SK-N-SH (cell line): ENCODE data around the gene HSPA12A. TPM values are rescaled to one million over a fixed set of nuclear protein-coding genes. Genes with fewer than 3 reads are reported as not detected.

Experiments
- CTCF ChIA-PET: fragments of 300-600, 350-600 bp; formaldehyde crosslinking; extraction: SDS; loops from one replicate; lab custom pipeline; 2021; lab: Yijun Ruan, JAX
- POLR2A ChIA-PET: fragments of 350-600 bp; sonication (Branson Sonifier 250); formaldehyde crosslinking; extraction: SDS; loops from one replicate; lab custom pipeline; 2020; ENCODE audit warnings: antibody characterized with exemption, inconsistent platforms; lab: Yijun Ruan, JAX
- DNase-seq: peaks from one replicate; pipeline ENCODE4 v3.0.0; 2012
- H2AFZ ChIP-seq: fragments of 200-600 bp; sonication (generic); 2 replicates; pipeline ENCODE4 v1.8.1; 2016; ENCODE audit warnings: antibody characterized with exemption, mild to moderate bottlenecking, low read depth
- H3F3A ChIP-seq: fragments of 200-600 bp; sonication (generic); replicated peaks from 2 replicates; pipeline ENCODE3; 2016; ENCODE audit warnings: antibody characterized with exemption, mild to moderate bottlenecking; ENCODE audit not compliant: insufficient read depth
- H3K27ac ChIP-seq, 2 experiments: fragments of 200-500 bp in 1 of 2; fragments of 200-600 bp in 1 of 2; sonication (Bioruptor generic) in 1 of 2; sonication (generic), shearing (Covaris generic) in 1 of 2; 2 replicates each; pipeline versions ENCODE4 v1.5.1 to v1.6.1; 2014 to 2016; ENCODE audit warnings: low read depth in 2 of 2, inconsistent platforms in 1 of 2, low read length in 1 of 2, mild to moderate bottlenecking in 1 of 2, mixed read lengths in 1 of 2
- H3K27me3 ChIP-seq: fragments of 200-600 bp; sonication (generic), shearing (Covaris generic); 2 replicates; pipeline ENCODE4 v1.6.1; 2016; ENCODE audit warnings: mixed run types; ENCODE audit not compliant: insufficient read depth
- H3K36me3 ChIP-seq, 2 experiments: fragments of 200-500 bp in 1 of 2; fragments of 200-600 bp in 1 of 2; sonication (Bioruptor generic) in 1 of 2; sonication (generic) in 1 of 2; replicated peaks in 1 of 2; 2 replicates each; pipeline versions ENCODE3 to v1.5.1; 2014 to 2016; ENCODE audit warnings: low read length in 1 of 2, mild to moderate bottlenecking in 1 of 2; ENCODE audit not compliant: insufficient read depth in 2 of 2, control insufficient read depth in 1 of 2
- H3K4me1 ChIP-seq, 2 experiments: fragments of 200-500 bp in 1 of 2; fragments of 200-600 bp in 1 of 2; sonication (Bioruptor generic) in 1 of 2; sonication (generic), shearing (Covaris generic) in 1 of 2; 2 replicates each; pipeline versions ENCODE4 v1.5.1 to v1.6.1; 2014 to 2016; ENCODE audit warnings: low read depth in 1 of 2, low read length in 1 of 2, mixed run types in 1 of 2; ENCODE audit not compliant: insufficient read depth in 2 of 2, control insufficient read depth in 1 of 2
- H3K4me2 ChIP-seq: fragments of 200-600 bp; sonication (generic), shearing (Covaris generic); 2 replicates; pipeline ENCODE4 v1.6.1; 2017; ENCODE audit warnings: mixed run types
- H3K4me3 ChIP-seq, 2 experiments: fragments of 200-500 bp in 1 of 2; fragments of 200-600 bp in 1 of 2; sonication (Bioruptor generic) in 1 of 2; sonication (generic), shearing (Covaris generic) in 1 of 2; 2 replicates each; pipeline versions ENCODE4 v1.5.1 to v1.8.1; 2014 to 2016; ENCODE audit warnings: low read depth in 2 of 2, inconsistent platforms in 1 of 2, low read length in 1 of 2, mild to moderate bottlenecking in 1 of 2, mixed read lengths in 1 of 2, moderate library complexity in 1 of 2
- H3K79me2 ChIP-seq: fragments of 200-600 bp; sonication (generic); 2 replicates; pipeline ENCODE4 v1.8.1; 2017; ENCODE audit warnings: mild to moderate bottlenecking; ENCODE audit not compliant: insufficient read depth
- H3K9ac ChIP-seq: fragments of 200-600 bp; sonication (generic); 2 replicates; pipeline ENCODE4 v1.6.1; 2017; ENCODE audit warnings: mixed run types
- H3K9me2 ChIP-seq: fragments of 200-600 bp; sonication (generic); 2 replicates; pipeline ENCODE4 v1.6.1; 2017; ENCODE audit warnings: mixed run types
- H3K9me3 ChIP-seq: fragments of 200-600 bp; sonication (generic); 2 replicates; pipeline ENCODE4 v1.6.1; 2017; ENCODE audit warnings: mixed run types, mild to moderate bottlenecking, moderate library complexity
- H4K20me1 ChIP-seq: fragments of 200-600 bp; sonication (generic); 2 replicates; pipeline ENCODE4 v1.6.1; 2017; ENCODE audit warnings: mild to moderate bottlenecking, mixed run types; ENCODE audit not compliant: insufficient read depth
- CHD2 ChIP-seq: fragments of 150-350 bp; IDR thresholded peaks from 2 replicates; pipeline ENCODE4 v1.6.1; 2018; ENCODE audit warnings: low read length; ENCODE audit not compliant: partially characterized antibody
- CTCF ChIP-seq: fragments of 200-600 bp; sonication (generic); IDR thresholded peaks from 2 replicates; pipeline ENCODE4 v1.6.1; 2017; ENCODE audit warnings: antibody characterized with exemption, mild to moderate bottlenecking, moderate library complexity
- EP300 ChIP-seq, 2 experiments: IDR thresholded peaks; 2 replicates each; pipeline versions ENCODE4 v1.4.0 to v1.6.1; 2012; ENCODE audit warnings: borderline replicate concordance in 1 of 2, low read depth in 1 of 2, low read length in 1 of 2
- FOSL2 ChIP-seq: IDR thresholded peaks from 2 replicates; pipeline ENCODE4 v1.4.0; 2012; ENCODE audit warnings: low read depth, mild to moderate bottlenecking, moderate library complexity, borderline replicate concordance
- FOXJ3 ChIP-seq: sonication (generic); formaldehyde crosslinking; IDR thresholded peaks from 2 replicates; pipeline ENCODE4 v1.5.1; 2020; ENCODE audit warnings: mild to moderate bottlenecking, missing genetic modification reagents
- MEF2A ChIP-seq: IDR thresholded peaks from 2 replicates; pipeline ENCODE4 v1.4.0; 2012; ENCODE audit warnings: low read depth, borderline replicate concordance
- MXI1 ChIP-seq: IDR thresholded peaks from 2 replicates; pipeline ENCODE4 v1.6.1; 2012; ENCODE audit warnings: mild to moderate bottlenecking, low read depth, low read length, improper control_type of control experiment
- RAD21 ChIP-seq: IDR thresholded peaks from 2 replicates; pipeline ENCODE4 v1.6.1; 2012; ENCODE audit warnings: mild to moderate bottlenecking, low read length
- RCOR1 ChIP-seq: fragments of 150-350 bp; IDR thresholded peaks from 2 replicates; pipeline ENCODE4 v1.6.1; 2017; ENCODE audit warnings: antibody characterized with exemption, low read length
- RFX5 ChIP-seq: IDR thresholded peaks from 2 replicates; pipeline ENCODE4 v1.6.1; 2012; ENCODE audit warnings: mild to moderate bottlenecking, improper control_type of control experiment, low read length
- SIN3A ChIP-seq: IDR thresholded peaks from 2 replicates; pipeline ENCODE4 v1.6.1; 2012; ENCODE audit warnings: low read depth, mild to moderate bottlenecking, low read length, moderate library complexity, borderline replicate concordance
- TAF1 ChIP-seq: IDR thresholded peaks from 2 replicates; pipeline ENCODE4 v1.6.1; 2012; ENCODE audit warnings: low read depth, mild to moderate bottlenecking, low read length, moderate library complexity, borderline replicate concordance
- TCF12 ChIP-seq: IDR thresholded peaks from 2 replicates; pipeline ENCODE4 v1.4.0; 2012
- TEAD4 ChIP-seq: IDR thresholded peaks from 2 replicates; pipeline ENCODE4 v1.4.0; 2012; ENCODE audit warnings: mild to moderate bottlenecking, borderline replicate concordance; ENCODE audit not compliant: insufficient read depth
- USF1 ChIP-seq: IDR thresholded peaks from 2 replicates; pipeline ENCODE4 v1.4.0; 2012; ENCODE audit warnings: low read depth, borderline replicate concordance
- YY1 ChIP-seq: IDR thresholded peaks from 2 replicates; pipeline ENCODE4 v1.4.0; 2012; ENCODE audit warnings: low read depth, mild to moderate bottlenecking
- WGBS: methylation state at CpG from one replicate; pipeline ENCODE4 v1.1.6; 2017; ENCODE audit warnings: low lambda C conversion rate; 5-methylcytosine and 5-hydroxymethylcytosine counted together
- polyA plus RNA-seq, 3 experiments: library from polyadenylated mRNA; depleted of rRNA; stranded (reverse); fragments of >200 nt; gene quantifications; 2 replicates each; pipeline ENCODE4 v1.2.3, GENCODE V29; 2012
- TF ChIP-seq, protein P1 (sequence below): IDR thresholded peaks from 2 replicates; pipeline ENCODE4 v1.4.0; 2012; ENCODE audit warnings: low read depth, borderline replicate concordance
- TF ChIP-seq, protein P2 (sequence below): fragments of 150-350 bp; IDR thresholded peaks from 2 replicates; pipeline ENCODE4 v1.6.1; 2017; ENCODE audit warnings: antibody characterized with exemption, low read length, low read depth, borderline replicate concordance

HSPA12A gene
- polyA plus RNA-seq, 1 of the 3 experiments (the other 2 are of a cell fraction): 2.9 TPM

GRCh38 chr10:116723428-116724281 is 18.7 kb downstream of the HSPA12A start:
- Histone ChIP-seq H3K9me3 (no peaks in the 10 kb centered on the region), H3K9me2 (no peaks in the 10 kb centered on the region), H3F3A (no peaks in the 10 kb centered on the region), H3K27me3 (no peaks in the 10 kb centered on the region), H3K36me3 (no peaks in the 10 kb centered on the region), H3K4me1 (peaks cover 0 to 65% of the 10 kb centered on the region in 2 experiments; a peak in 2 of 4 replicates), H3K4me2 (no peak overlapping the region), H3K9ac (no peak overlapping the region), H2AFZ (no peak overlapping the region), H4K20me1 (no peaks in the 10 kb centered on the region), H3K79me2 (no peaks in the 10 kb centered on the region), H3K4me3 (no peak overlapping the region), H3K27ac (peak overlapping the region in 1 of 2 experiments; percentile 98; a peak in 2 of 4 replicates)
- ChIA-PET POLR2A (interaction anchor here (0.8 kb wide), 1 partner anchor 14 kb away, joined by 3 read pairs; no protein-coding TSS in a partner anchor), CTCF (interaction anchor here (1.1 to 5.7 kb wide), 8 partner anchors 12 to 97 kb away, joined by 3 to 27 read pairs (median 3); no protein-coding TSS in a partner anchor)
- DNase-seq: no peak
- 69% methylated on average over 4 of the region's 15 CpGs for WGBS
- no peak for TF ChIP-seq TAF1
- peak; percentile 15; the same call in 1 of the 2 replicates for TF ChIP-seq MXI1

DNA sequence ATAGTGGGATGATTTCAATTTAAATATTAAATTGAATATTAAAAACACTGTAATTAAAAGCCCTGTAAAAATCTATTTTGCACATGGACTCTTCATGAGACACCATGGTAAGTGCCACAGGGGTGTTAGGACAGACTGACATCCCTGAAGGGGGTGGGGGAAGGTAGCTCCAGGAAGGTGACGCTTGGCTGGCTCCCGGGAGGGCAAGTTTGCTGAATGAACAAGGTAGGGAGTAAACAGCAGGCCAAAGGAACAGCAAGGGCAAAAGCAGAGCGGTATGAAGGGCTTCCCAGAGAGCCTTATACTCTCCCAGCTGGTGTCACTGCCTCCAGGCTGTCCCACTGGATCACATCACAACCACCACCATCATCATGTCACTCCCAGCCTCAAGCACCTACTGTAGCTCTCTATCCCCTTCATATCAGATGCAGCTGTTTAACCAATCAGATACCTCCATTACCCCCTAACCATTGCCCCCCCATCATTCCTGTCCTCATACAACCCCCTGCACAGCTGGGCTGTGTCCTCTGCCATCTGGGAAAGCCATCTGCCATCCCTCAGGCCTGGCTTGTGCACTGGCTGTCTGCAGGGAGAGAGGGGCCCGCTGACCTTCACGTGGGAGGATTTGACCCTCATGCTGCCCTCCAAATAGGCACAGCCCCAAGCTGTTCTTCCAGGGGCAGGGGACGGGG is 19.5 kb downstream of the HSPA12A start:
- H3K9ac ChIP-seq: no peak overlapping the region
- no peak overlapping the region for H3K4me3 ChIP-seq
- H3K27ac ChIP-seq: peak overlapping the region in 1 of 2 experiments; percentile 98; a peak in 2 of 4 replicates
- 68% methylated on average over 3 of the region's 6 CpGs for WGBS
- no peak overlapping the region for H2AFZ ChIP-seq
- no peak overlapping the region for H3K4me2 ChIP-seq
- DNase-seq: peak; percentile 84
- no peaks in the 10 kb centered on the region for H3K36me3 ChIP-seq
- H3K9me2 ChIP-seq: no peaks in the 10 kb centered on the region
- no peaks in the 10 kb centered on the region for H3F3A ChIP-seq
- no peaks in the 10 kb centered on the region for H4K20me1 ChIP-seq
- H3K79me2 ChIP-seq: no peaks in the 10 kb centered on the region
- H3K9me3 ChIP-seq: no peaks in the 10 kb centered on the region
- H3K27me3 ChIP-seq: no peaks in the 10 kb centered on the region
- CTCF ChIA-PET: interaction anchor here (0.9 to 5.7 kb wide), 7 partner anchors 11 to 96 kb away, joined by 3 to 27 read pairs (median 3); no protein-coding TSS in a partner anchor
- POLR2A ChIA-PET: interaction anchor here (0.8 to 1.2 kb wide), 3 partner anchors 15 to 20 kb away, joined by 3 read pairs; partner anchors contain the start of gene HSPA12A
- peaks cover 0 to 70% of the 10 kb centered on the region in 2 experiments; a peak in 2 of 4 replicates for H3K4me1 ChIP-seq
- TF ChIP-seq TEAD4 (no peak), CTCF (no peak), TCF12 (peak; percentile 28; the same call in 1 of the 2 replicates), YY1 (no peak), FOXJ3 (CRISPR knock-in tag) (no peak), SIN3A (no peak), TAF1 (no peak), MEF2A (no peak), CHD2 (peak; percentile 73), RFX5 (no peak), FOSL2 (no peak), EP300 (IDR thresholded peaks at IDR 0.05; ENCODE audit: borderline replicate concordance in 1 of 2, low read depth in 1 of 2, low read length in 1 of 2) (peak in 1 of 2 experiments; percentile 97; a peak in 2 of 4 replicates), RCOR1 (peak; percentile 93), RAD21 (no peak), USF1 (no peak), MXI1 (peak; percentile 53; the same call in 1 of the 2 replicates)
- TF ChIP-seq, protein P1, sequence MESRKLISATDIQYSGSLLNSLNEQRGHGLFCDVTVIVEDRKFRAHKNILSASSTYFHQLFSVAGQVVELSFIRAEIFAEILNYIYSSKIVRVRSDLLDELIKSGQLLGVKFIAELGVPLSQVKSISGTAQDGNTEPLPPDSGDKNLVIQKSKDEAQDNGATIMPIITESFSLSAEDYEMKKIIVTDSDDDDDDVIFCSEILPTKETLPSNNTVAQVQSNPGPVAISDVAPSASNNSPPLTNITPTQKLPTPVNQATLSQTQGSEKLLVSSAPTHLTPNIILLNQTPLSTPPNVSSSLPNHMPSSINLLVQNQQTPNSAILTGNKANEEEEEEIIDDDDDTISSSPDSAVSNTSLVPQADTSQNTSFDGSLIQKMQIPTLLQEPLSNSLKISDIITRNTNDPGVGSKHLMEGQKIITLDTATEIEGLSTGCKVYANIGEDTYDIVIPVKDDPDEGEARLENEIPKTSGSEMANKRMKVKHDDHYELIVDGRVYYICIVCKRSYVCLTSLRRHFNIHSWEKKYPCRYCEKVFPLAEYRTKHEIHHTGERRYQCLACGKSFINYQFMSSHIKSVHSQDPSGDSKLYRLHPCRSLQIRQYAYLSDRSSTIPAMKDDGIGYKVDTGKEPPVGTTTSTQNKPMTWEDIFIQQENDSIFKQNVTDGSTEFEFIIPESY: no peak
- TF ChIP-seq, protein P2, sequence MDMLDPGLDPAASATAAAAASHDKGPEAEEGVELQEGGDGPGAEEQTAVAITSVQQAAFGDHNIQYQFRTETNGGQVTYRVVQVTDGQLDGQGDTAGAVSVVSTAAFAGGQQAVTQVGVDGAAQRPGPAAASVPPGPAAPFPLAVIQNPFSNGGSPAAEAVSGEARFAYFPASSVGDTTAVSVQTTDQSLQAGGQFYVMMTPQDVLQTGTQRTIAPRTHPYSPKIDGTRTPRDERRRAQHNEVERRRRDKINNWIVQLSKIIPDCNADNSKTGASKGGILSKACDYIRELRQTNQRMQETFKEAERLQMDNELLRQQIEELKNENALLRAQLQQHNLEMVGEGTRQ: no peak
